NT2/D1 (cell line): ENCODE results near the gene TNN.

Experiments used
- DNase-seq: peaks from one replicate; pipeline ENCODE4 v3.0.0-alpha.2; 2011; ENCODE audit warnings: low read depth, low spot score
- H3K27me3 ChIP-seq: 2 replicates; pipeline ENCODE4 v1.6.0; 2011; ENCODE audit warnings: mild to moderate bottlenecking; ENCODE audit not compliant: insufficient read length, insufficient read depth
- H3K36me3 ChIP-seq: 2 replicates; pipeline ENCODE4 v1.6.1; 2011; ENCODE audit warnings: mild to moderate bottlenecking, low read length, mixed read lengths; ENCODE audit not compliant: insufficient read depth, insufficient read length
- H3K4me1 ChIP-seq: 2 replicates; pipeline ENCODE4 v1.5.1; 2011; ENCODE audit not compliant: insufficient read depth, insufficient read length
- H3K4me3 ChIP-seq: 2 replicates; pipeline ENCODE4 v1.5.1; 2011; ENCODE audit warnings: low read depth; ENCODE audit not compliant: insufficient read length
- H3K9ac ChIP-seq: 2 replicates; pipeline ENCODE4 v1.6.0; 2011; ENCODE audit warnings: low read depth; ENCODE audit not compliant: insufficient read length
- H3K9me3 ChIP-seq: 2 replicates; pipeline ENCODE4 v1.5.1; 2011; ENCODE audit warnings: mild to moderate bottlenecking, low read length; ENCODE audit not compliant: insufficient read depth
- SUZ12 ChIP-seq: IDR thresholded peaks from 2 replicates; pipeline ENCODE4 v1.6.1; 2011; ENCODE audit not compliant: insufficient read length, insufficient read depth; ENCODE audit errors: extremely low read depth
- YY1 ChIP-seq: IDR thresholded peaks from 2 replicates; pipeline ENCODE4 v1.6.1; 2011; ENCODE audit not compliant: insufficient read length, insufficient read depth
- ZNF274 ChIP-seq: IDR thresholded peaks from 2 replicates; pipeline ENCODE4 v1.6.1; 2011; ENCODE audit warnings: mild to moderate bottlenecking, low read depth, low read length

Gene TNN

GRCh38 chr1:175045519-175045918 lies 22.1 kb upstream of the TNN start:
- Histone ChIP-seq H3K9me3 (no peaks in the 10 kb centered on the region), H3K27me3 (no peaks in the 10 kb centered on the region)

GRCh38 chr1:175050992-175051391 lies 16.6 kb upstream of the TNN start:
- no peak overlapping the region for H3K9ac ChIP-seq
- TF ChIP-seq ZNF274 (no peak), SUZ12 (no peak), YY1 (no peak)
- no peaks in the 10 kb centered on the region for H3K4me1 ChIP-seq
- no peaks in the 10 kb centered on the region for H3K36me3 ChIP-seq
- H3K9me3 ChIP-seq, result no peaks in the 10 kb centered on the region
- H3K4me3 ChIP-seq, result no peak overlapping the region
- H3K27me3 ChIP-seq, result no peaks in the 10 kb centered on the region
- no peak for DNase-seq

More at GRCh38 chr1:175045519-175045918, 22.1 kb upstream of the TNN start:
- DNase-seq, result no peak
- TF ChIP-seq YY1, result no peak
- no peak for TF ChIP-seq SUZ12
- no peak for TF ChIP-seq ZNF274
- Histone ChIP-seq H3K4me3 (no peak overlapping the region), H3K4me1 (peaks cover 6% of the 10 kb centered on the region), H3K9ac (no peak overlapping the region), H3K36me3 (no peaks in the 10 kb centered on the region)

- H3K4me1 ChIP-seq, result no peaks in the 10 kb centered on the region
- H3K36me3 ChIP-seq, result no peaks in the 10 kb centered on the region
- no peak overlapping the region for H3K4me3 ChIP-seq
- H3K27me3 ChIP-seq, result no peaks in the 10 kb centered on the region
- no peak for TF ChIP-seq SUZ12
- no peak for TF ChIP-seq YY1
- TF ChIP-seq ZNF274, result no peak
- no peak overlapping the region for H3K9ac ChIP-seq
- no peaks in the 10 kb centered on the region for H3K9me3 ChIP-seq
- DNase-seq, result no peak
Measured at GRCh38 chr1:175054736-175055135, 12.9 kb upstream of the TNN start.

- no peaks in the 10 kb centered on the region for H3K9me3 ChIP-seq
- no peak overlapping the region for H3K9ac ChIP-seq
- TF ChIP-seq SUZ12 (no peak), ZNF274 (no peak), YY1 (no peak)
- no peaks in the 10 kb centered on the region for H3K36me3 ChIP-seq
- no peak overlapping the region for H3K4me3 ChIP-seq
- DNase-seq, result no peak
- H3K4me1 ChIP-seq, result no peaks in the 10 kb centered on the region
- no peaks in the 10 kb centered on the region for H3K27me3 ChIP-seq
Measured at GRCh38 chr1:175062339-175062738, 5.3 kb upstream of the TNN start.

GRCh38 chr1:175062858-175063257 lies 4.8 kb upstream of the TNN start:
- Histone ChIP-seq H3K9me3 (no peaks in the 10 kb centered on the region), H3K36me3 (no peaks in the 10 kb centered on the region), H3K4me3 (no peak overlapping the region), H3K9ac (no peak overlapping the region), H3K27me3 (no peaks in the 10 kb centered on the region), H3K4me1 (no peaks in the 10 kb centered on the region)
- DNase-seq, result no peak
- no peak for TF ChIP-seq YY1
- TF ChIP-seq ZNF274, result no peak
- no peak for TF ChIP-seq SUZ12

- no peak for DNase-seq
- H3K9ac ChIP-seq, result no peak overlapping the region
- no peaks in the 10 kb centered on the region for H3K36me3 ChIP-seq
- H3K27me3 ChIP-seq, result no peaks in the 10 kb centered on the region
- TF ChIP-seq YY1, result no peak
- no peak for TF ChIP-seq SUZ12
- TF ChIP-seq ZNF274, result no peak
- H3K4me3 ChIP-seq, result no peak overlapping the region
- H3K9me3 ChIP-seq, result no peaks in the 10 kb centered on the region
- peaks cover 8% of the 10 kb centered on the region for H3K4me1 ChIP-seq
Measured at GRCh38 chr1:175070818-175071217, 3.2 kb downstream of the TNN start.

- H3K27me3 ChIP-seq, result no peaks in the 10 kb centered on the region
- H3K4me3 ChIP-seq, result no peak overlapping the region
- DNase-seq, result no peak
- H3K9me3 ChIP-seq, result no peaks in the 10 kb centered on the region
- H3K36me3 ChIP-seq, result no peaks in the 10 kb centered on the region
- H3K4me1 ChIP-seq, result peaks cover 9% of the 10 kb centered on the region
- TF ChIP-seq ZNF274 (no peak), YY1 (no peak)
- no peak overlapping the region for H3K9ac ChIP-seq
Measured at GRCh38 chr1:175071276-175071943, 3.8 kb downstream of the TNN start.

GRCh38 chr1:175072099-175072951 lies 4.7 kb downstream of the TNN start:
- H3K9ac ChIP-seq, result no peak overlapping the region
- H3K4me3 ChIP-seq, result no peak overlapping the region
- DNase-seq, result peak; percentile 68

More at GRCh38 chr1:175072099-175072951, 4.7 kb downstream of the TNN start:
- no peaks in the 10 kb centered on the region for H3K36me3 ChIP-seq
- H3K27me3 ChIP-seq, result no peaks in the 10 kb centered on the region
- H3K9me3 ChIP-seq, result no peaks in the 10 kb centered on the region
- TF ChIP-seq ZNF274, result no peak
- TF ChIP-seq YY1, result no peak
- TF ChIP-seq SUZ12, result no peak
- peaks cover 9% of the 10 kb centered on the region for H3K4me1 ChIP-seq
